Measurements from ENCODE around the gene ZNF554.

GRCh38 chr19:2804156-2805004, 15.3 kb upstream of the ZNF554 start:
- TF ChIP-seq CTCF (IDR thresholded peaks at IDR 0.05; ENCODE audit: low read depth, low read length, missing input control) = no peak
- TF ChIP-seq SP1 (IDR thresholded peaks at IDR 0.05) = no peak
- TF ChIP-seq TAF1 (conservative IDR thresholded peaks at IDR 0.05) = no peak
- TF ChIP-seq JUND (IDR thresholded peaks at IDR 0.05) = no peak
- no peak for TF ChIP-seq MAX (IDR thresholded peaks at IDR 0.05)
- no peak for TF ChIP-seq REST (IDR thresholded peaks at IDR 0.05)
- no peak for TF ChIP-seq NR2F2 (IDR thresholded peaks at IDR 0.05)
